DMS79 (cell line): ENCODE measurements around the gene HEXIM1.

Source experiments
- DNase-seq: peaks from one replicate; lab custom pipeline; 2025; lab: John Stamatoyannopoulos, UW

Gene HEXIM1

DNA sequence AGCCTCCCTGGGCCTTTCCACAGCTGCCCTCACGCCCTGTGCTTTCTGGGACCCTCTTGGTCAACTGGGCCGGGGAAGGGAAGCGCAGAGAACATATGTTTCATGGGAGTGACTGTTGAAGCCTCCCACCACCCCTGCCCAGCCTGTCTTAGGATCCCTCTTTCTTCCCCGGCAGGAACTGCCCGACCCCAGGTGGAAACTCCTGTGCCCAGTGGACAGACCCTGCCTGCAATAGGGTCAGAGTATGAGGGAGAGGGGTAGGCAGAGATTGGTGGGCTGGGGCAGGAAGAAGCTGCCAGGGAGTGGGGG lies 23.9 kb downstream of the HEXIM1 start:
- DNase-seq = no peak

DNA sequence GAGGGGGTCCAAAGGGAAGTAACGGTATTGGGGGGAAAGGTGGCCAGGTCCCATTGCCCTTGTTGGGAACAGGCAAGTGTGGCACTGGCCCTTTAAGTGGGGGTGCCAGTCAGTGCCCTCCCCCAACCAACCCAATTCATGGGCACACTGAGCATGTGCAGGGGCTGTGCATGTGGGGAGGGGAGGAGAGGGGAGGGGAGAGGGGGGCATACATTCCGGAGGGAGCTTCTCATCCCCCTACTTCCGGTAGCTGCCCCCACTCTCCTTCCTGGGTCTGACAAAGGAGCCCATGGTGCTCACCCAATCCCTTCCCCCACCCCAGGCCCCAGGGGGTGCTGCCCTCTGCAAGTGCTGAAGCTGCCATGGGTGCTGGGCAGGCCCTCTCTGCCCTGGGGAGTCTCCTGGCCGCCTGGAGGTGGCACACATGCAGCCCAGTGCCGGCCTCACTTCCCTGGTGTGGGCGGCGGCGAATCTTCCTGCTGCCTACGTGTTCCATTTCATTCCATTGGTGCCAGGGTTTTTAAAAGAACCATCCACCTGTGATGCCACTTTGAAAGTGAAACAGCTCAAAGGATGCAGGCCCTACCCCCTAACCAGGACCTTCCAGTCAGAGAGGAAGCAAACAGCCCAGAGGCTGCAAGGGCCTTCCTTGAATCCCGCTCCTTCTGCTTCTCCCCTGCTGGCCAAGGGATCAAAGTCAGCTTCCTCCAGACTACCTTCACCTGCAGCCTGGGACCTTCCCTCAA lies 24.4 kb downstream of the HEXIM1 start:
- DNase-seq = no peak

DNA sequence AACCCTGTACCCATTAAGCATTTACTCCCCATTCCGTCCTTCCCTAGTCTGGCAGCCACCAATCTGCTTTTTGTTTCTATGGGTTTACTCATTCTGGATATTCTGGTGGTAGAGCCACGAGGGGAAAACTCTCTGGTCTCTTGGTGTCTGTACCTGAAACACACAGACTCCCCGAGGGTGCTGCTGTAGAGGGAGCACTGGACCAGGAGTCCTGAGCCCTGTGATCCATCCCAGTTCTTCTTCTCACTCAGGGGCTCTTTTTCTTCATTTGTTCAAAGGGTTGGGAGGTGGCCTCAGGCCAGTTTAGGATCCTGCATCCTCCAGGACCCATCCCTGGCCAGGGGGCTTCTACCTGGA lies 27.5 kb downstream of the HEXIM1 start:
- DNase-seq = no peak

- DNase-seq = no peak
Measured at GRCh38 chr17:45177563-45177962, 29.3 kb downstream of the HEXIM1 start.

- DNase-seq = no peak
Measured at GRCh38 chr17:45184144-45184543, 35.9 kb downstream of the HEXIM1 start.

GRCh38 chr17:45186801-45187354 lies 38.6 kb downstream of the HEXIM1 start:
- DNase-seq = no peak

DNA sequence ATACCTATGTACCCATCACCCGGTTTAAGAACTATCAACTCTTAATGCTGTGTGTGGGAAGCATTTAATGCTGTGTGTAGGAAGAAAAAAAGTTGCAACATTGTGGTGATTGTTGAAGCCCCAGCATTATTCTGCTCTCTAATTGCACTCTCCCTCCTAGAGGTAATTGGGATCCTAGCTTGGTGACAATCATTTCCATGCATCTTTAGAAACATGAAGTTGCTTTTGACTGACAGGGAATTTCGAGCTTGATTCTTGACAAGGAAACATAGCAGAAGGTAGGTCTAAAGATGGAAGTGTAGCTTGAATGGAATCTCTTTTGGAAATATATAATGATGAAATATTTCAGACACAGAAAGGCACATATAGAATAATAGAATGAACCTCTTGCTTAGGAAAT lies 40.7 kb downstream of the HEXIM1 start:
- DNase-seq = no peak

- peak; percentile 47 for DNase-seq
Measured at GRCh38 chr17:45190503-45191255, 42.4 kb downstream of the HEXIM1 start.

- DNase-seq = no peak
Measured at GRCh38 chr17:45195424-45195823, 47.1 kb downstream of the HEXIM1 start.

DNA sequence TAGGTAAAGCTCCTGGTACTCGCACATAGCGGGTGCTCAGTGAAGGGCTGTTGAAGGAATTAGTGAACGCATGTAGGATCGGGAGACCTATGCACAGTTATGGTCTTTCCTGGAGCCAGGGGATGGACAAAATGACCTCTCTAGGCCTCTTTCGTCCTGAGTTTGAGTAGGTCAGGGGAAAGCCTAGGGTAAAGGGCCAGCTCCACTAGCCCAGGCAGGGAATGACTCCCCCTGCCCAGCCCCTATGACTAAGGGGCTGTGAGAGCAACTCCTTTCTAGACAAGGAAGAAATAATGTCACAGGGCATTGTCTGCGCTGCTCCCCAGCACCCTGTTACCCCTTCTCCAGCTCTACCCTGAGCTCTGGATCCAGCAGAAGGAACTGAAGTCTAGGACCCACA lies 48.8 kb downstream of the HEXIM1 start:
- DNase-seq = no peak

DNA sequence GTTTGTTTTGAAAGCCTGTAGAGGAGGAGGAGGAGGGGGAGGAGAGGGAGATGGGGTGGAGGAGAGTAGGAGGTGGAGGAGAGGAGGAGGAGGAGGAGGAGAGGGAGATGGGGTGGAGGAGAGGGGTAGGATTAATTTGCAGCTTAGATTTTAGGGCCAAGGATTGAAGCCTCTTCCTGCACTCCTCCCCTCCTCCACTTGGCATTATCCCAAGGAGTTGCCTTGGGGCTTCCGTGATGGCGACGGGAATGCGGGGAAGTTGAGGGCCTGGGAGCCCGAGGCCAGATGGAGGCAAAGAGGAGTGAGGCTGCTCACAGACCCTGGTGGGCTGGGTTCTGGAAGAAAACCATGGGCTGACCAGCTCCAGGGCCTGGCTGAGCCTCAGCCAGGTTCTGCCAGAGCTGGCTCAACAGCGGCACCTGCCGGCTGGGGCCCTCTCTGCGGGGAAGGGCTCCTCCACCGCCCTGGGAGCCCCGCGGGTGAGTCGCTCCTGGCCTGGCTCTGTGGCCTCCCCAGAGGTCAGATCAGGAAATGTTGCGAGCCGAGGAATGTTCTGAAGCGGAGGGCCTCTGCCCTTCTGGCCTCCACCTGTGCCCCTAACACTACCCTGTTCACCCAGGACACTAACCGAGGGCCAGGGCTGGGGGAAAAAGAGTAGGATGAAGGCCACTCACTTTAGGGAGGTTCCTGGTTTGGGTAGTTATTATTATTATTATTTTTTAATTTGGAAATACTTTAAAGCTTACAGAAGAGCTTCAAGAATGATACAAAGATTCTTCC lies 49.5 kb downstream of the HEXIM1 start:
- DNase-seq = peak; percentile 63

- DNase-seq = no peak
Measured at GRCh38 chr17:45200701-45201100, 52.4 kb downstream of the HEXIM1 start.

GRCh38 chr17:45201457-45201856 lies 53.2 kb downstream of the HEXIM1 start:
- DNase-seq = no peak
